ENCODE data around the gene MYO9B.

MYO9B gene

GRCh38 chr19:17216058-17216670 lies 140.6 kb downstream of the MYO9B start:
- Histone ChIP-seq H3K9ac (ENCODE audit: low read length) (no peak overlapping the region), H3K27me3 (ENCODE audit: low read length) (no peaks in the 10 kb centered on the region), H3F3A (ENCODE audit: insufficient read depth) (0 out of 2 replicates have a peak, but pooled peaks cover 3% of the 10 kb centered on the region), H2AFZ (ENCODE audit: low read depth, low read length, severe bottlenecking) (no peak overlapping the region), H3K4me3 (ENCODE audit: insufficient read depth, low read length, poor library complexity, severe bottlenecking) (no peak overlapping the region), H4K20me1 (ENCODE audit: low read depth, low read length) (no peaks in the 10 kb centered on the region), H3K79me2 (ENCODE audit: insufficient read depth, low read length) (no peaks in the 10 kb centered on the region), H3K27ac (ENCODE audit: low read depth, low read length) (no peak overlapping the region), H3K9me3 (ENCODE audit: insufficient read depth, low read length) (no peaks in the 10 kb centered on the region), H3K9me2 (replicated peaks; ENCODE audit: insufficient read depth, low read length) (no peaks in the 10 kb centered on the region), H3K36me3 (ENCODE audit: low read length) (no peaks in the 10 kb centered on the region), H3K4me2 (ENCODE audit: low read depth, low read length, poor library complexity, severe bottlenecking) (peak overlapping the region; percentile 83)
- no peak for TF ChIP-seq CTCF (IDR thresholded peaks at IDR 0.05; ENCODE audit: insufficient read depth, low read length, poor library complexity, severe bottlenecking)
- no peak for TF ChIP-seq EZH2phosphoT487 (conservative IDR thresholded peaks at IDR 0.05; ENCODE audit: low read length)

GRCh38 chr19:17219286-17219685 lies 143.7 kb downstream of the MYO9B start:
- Histone ChIP-seq H3K79me2 (ENCODE audit: insufficient read depth, low read length) (no peaks in the 10 kb centered on the region), H3K9me3 (ENCODE audit: insufficient read depth, low read length) (no peaks in the 10 kb centered on the region), H3K27me3 (ENCODE audit: low read length) (no peaks in the 10 kb centered on the region), H3K9me2 (replicated peaks; ENCODE audit: insufficient read depth, low read length) (no peaks in the 10 kb centered on the region), H2AFZ (ENCODE audit: low read depth, low read length, severe bottlenecking) (no peak overlapping the region), H3F3A (ENCODE audit: insufficient read depth) (no peaks in the 10 kb centered on the region), H3K27ac (ENCODE audit: low read depth, low read length) (no peak overlapping the region), H3K9ac (ENCODE audit: low read length) (no peak overlapping the region), H4K20me1 (ENCODE audit: low read depth, low read length) (no peaks in the 10 kb centered on the region), H3K36me3 (ENCODE audit: low read length) (no peaks in the 10 kb centered on the region), H3K4me3 (ENCODE audit: insufficient read depth, low read length, poor library complexity, severe bottlenecking) (no peak overlapping the region), H3K4me2 (ENCODE audit: low read depth, low read length, poor library complexity, severe bottlenecking) (no peak overlapping the region)
- TF ChIP-seq EZH2phosphoT487 (conservative IDR thresholded peaks at IDR 0.05; ENCODE audit: low read length) (no peak), CTCF (IDR thresholded peaks at IDR 0.05; ENCODE audit: insufficient read depth, low read length, poor library complexity, severe bottlenecking) (no peak)

GRCh38 chr19:17220207-17220758 lies 144.7 kb downstream of the MYO9B start:
- Histone ChIP-seq H4K20me1 (ENCODE audit: low read depth, low read length) (no peaks in the 10 kb centered on the region), H3F3A (ENCODE audit: insufficient read depth) (no peaks in the 10 kb centered on the region), H3K9ac (ENCODE audit: low read length) (no peak overlapping the region), H2AFZ (ENCODE audit: low read depth, low read length, severe bottlenecking) (no peak overlapping the region), H3K27ac (ENCODE audit: low read depth, low read length) (no peak overlapping the region), H3K79me2 (ENCODE audit: insufficient read depth, low read length) (no peaks in the 10 kb centered on the region), H3K9me3 (ENCODE audit: insufficient read depth, low read length) (no peaks in the 10 kb centered on the region), H3K9me2 (replicated peaks; ENCODE audit: insufficient read depth, low read length) (no peaks in the 10 kb centered on the region), H3K36me3 (ENCODE audit: low read length) (no peaks in the 10 kb centered on the region), H3K4me3 (ENCODE audit: insufficient read depth, low read length, poor library complexity, severe bottlenecking) (no peak overlapping the region), H3K27me3 (ENCODE audit: low read length) (no peaks in the 10 kb centered on the region), H3K4me2 (ENCODE audit: low read depth, low read length, poor library complexity, severe bottlenecking) (no peak overlapping the region)
- TF ChIP-seq EZH2phosphoT487 (conservative IDR thresholded peaks at IDR 0.05; ENCODE audit: low read length), result no peak
- no peak for TF ChIP-seq CTCF (IDR thresholded peaks at IDR 0.05; ENCODE audit: insufficient read depth, low read length, poor library complexity, severe bottlenecking)
